DMS153 (cell line): ENCODE measurements around the gene PRKCQ.
A peak's percentile ranks its signal among the peaks of the same experiment; 100 is the strongest.

Source experiments
- DNase-seq: peaks from one replicate; lab custom pipeline; 2025; lab: John Stamatoyannopoulos, UW

Gene PRKCQ

DNA sequence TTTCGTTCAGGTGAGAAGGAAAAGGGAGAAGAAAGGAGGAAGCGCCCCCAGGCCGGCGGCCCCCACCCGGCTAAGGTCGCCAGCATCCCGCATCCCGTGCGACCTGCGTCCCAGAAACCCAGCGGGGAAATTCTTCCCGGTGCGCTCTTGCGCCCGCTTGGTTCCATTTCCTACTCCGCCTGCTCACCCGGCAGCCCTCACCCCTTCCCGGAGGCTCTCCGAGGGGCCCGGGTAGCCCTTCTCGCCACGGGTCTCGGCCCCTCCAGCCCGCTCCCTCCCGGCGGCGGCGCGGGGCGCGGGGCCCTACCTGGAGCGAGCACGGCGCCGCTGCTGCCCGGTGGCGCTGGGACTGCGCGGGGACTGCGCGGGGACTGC is at the start of gene PRKCQ:
TSS of gene PRKCQ (minus strand) at position 373 of the 375 bp plus-strand sequence. CDS start 65,141 bp downstream, outside the sequence.
- no peak for DNase-seq

DNA sequence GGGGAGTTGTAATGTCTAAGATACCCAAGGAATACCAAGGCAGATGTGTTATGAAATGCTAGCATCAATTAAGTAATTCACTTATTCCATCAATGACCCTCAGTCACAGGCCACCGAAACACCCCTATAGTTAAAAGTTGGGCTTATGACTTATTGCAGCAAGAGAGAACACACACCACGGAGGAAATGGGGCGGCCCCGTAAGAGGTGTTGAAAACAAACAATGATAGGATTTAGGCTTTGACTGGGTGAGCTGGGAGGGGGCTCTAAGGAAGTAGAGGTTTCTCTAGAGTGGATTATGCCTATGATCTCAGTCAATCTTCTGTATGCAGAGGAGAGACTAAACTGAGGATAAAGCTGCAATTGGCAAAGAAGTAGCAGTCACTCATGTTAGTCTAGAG is 45.4 kb upstream of the PRKCQ start:
- DNase-seq, result no peak

DNA sequence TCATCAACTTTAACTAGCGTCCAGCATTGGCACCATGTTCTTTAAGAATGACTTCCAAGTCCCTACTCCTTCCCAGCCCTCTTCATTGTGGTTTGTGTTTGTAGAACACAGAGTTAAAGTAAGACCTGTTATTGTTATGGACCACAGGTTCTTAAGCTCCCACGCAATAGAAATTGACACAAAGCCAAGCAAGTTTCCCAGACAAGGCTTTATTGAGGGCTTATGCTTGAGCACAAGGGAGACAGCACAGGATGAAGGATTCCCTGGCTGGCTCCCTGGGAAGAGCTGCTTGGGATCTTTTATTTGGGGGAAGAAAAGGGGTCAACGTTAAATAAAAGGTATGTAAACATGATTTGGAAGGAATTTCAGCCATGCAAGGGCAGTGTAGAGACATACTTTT is 44.3 kb upstream of the PRKCQ start:
- no peak for DNase-seq

DNA sequence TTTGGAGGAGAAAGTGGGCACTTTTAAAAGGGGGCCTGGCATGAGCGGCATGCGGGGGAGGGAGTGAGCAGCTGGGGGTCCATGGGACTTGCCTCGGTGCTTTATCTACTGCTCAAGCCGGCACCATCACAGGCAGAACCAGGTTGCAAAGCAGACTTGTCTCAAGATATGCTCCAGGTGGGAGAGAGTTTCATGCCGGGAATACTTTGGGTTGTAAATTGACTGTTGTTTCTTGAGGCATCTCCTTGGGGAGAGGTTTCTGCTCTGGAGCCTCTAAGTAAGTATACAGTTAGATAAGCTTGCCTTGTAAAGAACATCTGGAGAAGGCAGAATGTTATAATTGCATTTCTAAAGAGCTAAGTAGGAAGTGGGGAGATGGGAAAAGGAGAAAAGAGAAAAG is 42.8 kb upstream of the PRKCQ start:
- DNase-seq, result no peak

DNA sequence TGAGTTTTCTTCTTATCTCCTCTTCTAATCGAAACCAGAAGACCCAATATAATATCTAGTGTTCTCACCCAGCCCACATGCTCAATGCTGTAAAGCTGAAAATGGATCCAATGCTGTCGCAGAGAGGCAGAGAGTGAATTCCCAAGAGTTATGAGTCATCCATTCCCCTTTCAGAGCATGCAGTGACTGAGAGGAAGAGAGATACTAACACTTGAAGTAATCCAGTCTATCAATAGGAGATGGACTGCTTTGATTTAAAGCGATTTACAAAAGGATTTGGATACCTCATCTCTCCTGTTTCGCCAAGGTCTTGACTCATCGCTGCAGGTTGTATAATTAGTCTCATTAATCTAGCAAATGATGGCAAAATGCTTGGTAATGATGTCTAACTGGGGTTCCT is 41.5 kb upstream of the PRKCQ start:
- DNase-seq, result peak; percentile 6

DNA sequence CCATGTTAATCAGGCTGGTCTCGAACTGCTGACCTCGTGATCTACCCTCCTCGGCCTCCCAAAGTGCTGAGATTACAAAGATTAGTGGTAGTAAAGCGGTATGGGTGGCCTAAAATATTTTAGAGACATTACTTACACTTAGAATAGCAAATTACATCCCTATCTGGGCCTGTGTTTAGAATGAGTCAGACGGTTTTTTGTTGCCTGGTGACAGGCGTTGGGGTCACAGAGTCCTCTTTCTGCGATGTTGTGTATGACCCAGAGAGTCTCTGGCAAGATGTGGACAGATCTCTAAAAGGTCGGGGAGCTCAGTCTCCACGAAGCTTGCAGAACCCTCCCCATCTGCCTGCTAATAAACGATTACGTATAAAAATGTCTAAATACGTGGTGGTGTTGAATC is 39.6 kb upstream of the PRKCQ start:
- DNase-seq, result no peak

DNA sequence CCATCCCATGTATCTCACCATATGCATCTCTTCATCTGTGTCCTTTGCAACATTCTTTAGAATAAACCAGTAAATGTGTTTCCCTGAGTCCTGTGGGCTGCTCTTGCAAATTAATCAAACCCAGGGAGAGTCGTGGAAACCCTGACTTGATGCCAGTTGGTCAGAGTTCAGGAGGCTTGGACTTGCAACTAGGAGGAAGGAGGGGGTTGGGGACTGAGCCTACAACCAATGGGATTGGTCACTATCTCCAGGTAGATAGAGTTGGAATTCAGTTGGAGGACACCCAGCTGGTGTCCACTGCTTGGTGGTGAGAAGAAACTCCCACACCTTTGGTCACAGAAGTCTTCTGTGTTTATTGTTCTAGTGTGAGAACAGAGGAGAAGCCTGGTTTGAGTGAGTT is 38.3 kb upstream of the PRKCQ start:
- DNase-seq, result no peak

DNA sequence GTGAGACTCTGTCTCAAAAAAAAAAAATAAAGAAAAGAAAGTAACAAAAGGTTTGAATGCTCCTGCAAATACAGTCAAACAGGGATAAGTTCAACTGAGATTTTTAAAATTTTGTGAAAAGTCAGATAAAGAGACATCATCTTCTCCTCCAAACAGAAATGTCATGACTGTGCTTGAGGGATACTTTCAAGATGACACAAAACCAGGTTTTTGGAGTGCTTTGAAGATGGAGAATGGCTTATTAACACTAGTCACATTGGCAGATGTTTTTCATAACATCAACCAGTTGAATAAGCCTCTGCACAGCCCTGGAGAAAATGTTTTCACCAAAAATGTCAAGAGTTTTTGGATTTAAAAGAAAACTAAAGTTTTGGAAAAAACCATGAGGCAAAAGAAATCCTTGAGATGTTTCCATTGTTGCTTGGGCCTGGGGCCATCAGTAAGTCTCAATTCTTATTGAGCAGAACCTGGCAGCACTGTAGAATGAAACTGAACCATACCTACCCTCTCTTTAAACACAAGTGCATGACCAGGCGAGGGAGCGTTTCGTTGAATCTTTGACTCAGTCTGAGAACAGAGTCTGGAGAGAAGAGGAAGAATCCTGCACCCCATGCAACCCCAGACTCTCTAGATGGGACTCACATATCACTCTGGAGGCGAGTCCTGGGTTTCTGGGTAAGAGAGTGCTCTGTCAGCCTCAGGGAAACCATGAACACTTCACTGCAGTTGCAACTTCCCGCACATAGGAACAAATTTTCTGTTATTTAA is 37.4 kb upstream of the PRKCQ start:
- DNase-seq, result no peak

DNA sequence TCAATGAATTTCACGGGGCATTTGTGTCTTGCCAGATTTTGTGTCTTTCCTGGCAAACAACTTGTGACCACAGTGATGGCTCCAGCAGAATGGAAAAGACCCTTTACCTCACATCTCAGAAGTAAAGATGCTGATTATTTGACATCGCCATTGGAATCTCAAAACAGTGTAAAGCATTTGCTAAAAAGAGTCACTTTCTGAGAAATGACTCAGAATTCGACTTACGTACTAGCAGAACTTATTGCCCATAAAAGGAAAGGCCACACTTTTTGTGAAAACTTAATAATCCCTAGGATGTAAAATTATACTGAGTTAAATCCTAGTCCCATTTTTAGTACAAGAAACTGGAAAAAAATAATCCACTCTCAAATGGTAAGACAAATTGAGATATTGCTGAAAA is 35.9 kb upstream of the PRKCQ start:
- no peak for DNase-seq

DNA sequence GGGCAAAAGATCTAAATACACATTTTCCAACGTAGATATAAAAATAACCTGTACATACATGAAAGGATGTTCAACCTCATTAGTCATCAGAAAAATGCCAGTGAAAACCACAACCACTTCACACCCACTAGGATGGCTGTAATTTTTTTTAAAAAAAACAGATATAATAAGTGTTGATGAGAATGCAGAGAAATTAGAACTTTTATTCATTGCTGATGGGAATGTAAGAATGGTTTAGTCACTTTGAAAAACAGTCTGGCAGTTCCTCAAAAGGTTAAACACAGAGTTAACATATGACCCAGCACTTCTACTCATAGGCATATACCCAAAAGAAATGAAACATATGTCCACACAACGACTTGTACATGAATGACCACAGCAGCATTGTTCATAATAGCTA is 32.3 kb upstream of the PRKCQ start:
- DNase-seq, result no peak

DNA sequence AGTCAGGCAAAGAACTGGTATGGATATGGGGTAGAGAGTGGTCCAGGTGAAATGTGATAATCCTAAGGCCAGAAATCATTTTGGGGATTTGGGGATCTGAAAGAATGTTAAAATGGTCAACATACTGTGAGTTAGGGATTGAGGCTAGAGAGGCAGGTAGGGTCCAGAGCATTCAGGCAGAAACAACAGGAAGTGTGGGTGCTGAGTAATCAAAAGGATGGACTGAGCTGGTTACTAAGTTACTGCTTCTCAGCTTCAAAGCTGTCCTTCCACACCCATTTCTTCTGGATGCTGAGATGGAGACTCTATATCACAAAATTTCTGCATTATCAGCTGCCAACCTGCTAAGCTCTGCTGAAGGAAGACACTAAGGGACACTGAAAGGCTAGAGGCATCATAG is 30.6 kb upstream of the PRKCQ start:
- DNase-seq, result no peak

DNA sequence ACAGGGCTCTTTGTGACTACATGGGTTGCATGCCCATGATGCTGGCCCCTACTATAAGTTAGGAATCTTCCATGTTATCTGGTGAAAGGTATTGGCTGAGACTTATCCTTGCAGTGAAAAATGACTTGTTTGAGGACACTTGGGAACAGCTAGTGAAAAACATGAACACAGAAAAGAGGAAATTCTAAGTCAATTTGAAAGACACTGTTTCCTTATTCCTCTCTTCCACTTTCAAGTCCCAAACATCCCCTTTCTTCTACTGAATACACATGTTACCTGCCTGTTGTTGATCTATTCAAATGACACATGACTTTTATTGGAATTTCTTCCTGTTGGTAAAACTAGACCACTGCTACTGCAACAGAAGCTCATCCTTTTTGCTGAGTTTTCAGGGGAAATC is 29.5 kb upstream of the PRKCQ start:
- no peak for DNase-seq

DNA sequence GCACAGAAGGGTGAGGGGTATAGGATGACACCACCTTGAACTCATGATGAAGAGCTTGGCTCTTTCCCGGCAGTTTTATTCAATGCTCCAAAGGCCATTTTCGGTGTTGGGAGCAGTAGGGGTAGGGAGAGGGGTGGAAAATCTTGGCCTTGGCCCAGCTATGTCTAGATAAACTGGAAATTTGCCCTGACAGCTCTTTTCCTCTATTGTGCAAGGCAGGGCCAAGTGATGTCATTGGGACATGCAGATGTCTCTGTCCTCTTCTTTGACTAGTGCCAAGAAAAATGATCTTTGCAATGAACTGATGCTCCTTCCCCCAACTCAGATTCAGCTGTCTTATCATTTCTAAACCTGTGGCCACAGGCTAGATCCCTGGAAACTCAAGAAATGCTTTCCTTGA is 27.7 kb upstream of the PRKCQ start:
- no peak for DNase-seq

DNA sequence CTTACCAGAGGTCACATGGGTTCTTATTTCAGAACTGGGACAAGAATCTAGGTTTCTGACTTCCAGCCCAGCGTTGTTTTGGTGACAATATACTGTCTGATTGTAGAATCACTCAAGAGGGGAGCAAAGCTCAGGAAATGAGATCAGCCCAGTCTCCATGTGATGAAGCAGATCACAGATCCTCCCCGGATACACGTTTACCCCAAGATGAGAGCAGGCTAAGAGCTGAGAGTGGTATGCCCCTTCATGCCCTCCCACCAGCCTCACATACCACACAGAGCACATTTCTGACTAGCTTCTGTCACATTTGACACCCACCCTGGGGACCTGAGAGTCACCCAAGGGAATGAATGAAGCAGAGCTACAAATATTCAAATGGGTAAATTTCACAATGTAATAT is 27.1 kb upstream of the PRKCQ start:
- DNase-seq, result no peak

DNA sequence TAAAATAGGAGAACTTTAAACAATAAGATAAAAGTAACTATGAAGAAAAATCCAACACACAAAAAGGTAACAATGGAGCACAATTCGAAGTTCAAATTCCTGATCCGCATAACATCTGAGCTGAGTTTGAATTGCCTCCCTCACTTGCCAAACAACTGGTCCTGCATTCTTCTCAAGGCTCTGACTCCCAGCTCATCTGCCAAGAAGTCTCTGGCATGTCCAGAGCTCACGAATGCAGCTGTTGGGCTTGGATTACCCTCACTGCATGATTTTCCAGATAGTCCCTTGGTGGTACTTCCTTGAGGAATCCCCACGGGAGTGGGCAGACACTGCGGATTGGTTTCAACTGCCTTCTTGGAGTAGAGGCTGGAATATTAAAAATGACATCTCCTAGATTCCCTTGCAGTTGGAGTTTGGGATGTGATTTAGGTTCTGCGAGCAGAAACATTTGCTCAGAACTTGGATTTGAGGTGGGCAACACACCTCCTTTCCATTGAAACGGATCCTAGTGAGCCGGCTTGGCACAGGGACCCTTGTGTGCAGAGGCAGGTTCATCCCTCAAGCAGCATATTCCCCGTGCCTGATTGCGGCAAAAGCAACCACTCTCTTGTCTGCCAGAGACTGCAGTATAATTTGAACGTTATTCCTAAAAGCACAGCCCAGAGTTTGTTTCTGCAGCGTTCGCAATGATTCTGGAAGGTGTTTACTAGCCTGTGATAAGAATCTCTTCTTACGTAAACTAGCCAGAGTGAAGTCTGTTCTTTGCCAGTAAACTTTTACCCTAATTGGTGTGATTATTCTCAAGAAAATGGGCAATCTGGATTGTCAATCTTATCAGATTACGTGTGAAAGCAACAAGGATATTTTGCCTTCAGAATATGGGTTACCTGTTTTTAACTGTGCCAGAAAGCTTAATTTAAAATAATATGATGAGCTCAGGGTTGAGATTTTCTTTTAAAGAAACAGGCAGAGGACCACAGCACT is 23.4 kb upstream of the PRKCQ start:
- DNase-seq, result no peak

DNA sequence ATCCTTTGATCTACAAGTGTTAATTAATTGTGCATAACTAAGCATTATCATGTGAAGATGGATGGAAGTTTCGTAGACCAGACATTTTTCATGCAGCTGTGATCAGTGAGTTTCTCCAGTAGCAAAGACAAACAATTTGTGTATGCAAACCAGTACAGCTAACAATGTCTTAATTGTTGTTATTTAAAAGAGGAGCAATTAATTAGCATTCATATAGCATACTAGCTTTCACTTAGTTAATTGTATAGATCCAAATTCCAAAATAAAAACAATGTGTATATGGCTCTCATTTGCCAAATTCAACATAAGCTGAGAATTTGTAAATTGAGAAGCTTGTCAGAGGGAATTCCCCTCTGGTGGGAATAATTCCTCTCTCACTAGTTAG is 22.6 kb upstream of the PRKCQ start:
- no peak for DNase-seq

DNA sequence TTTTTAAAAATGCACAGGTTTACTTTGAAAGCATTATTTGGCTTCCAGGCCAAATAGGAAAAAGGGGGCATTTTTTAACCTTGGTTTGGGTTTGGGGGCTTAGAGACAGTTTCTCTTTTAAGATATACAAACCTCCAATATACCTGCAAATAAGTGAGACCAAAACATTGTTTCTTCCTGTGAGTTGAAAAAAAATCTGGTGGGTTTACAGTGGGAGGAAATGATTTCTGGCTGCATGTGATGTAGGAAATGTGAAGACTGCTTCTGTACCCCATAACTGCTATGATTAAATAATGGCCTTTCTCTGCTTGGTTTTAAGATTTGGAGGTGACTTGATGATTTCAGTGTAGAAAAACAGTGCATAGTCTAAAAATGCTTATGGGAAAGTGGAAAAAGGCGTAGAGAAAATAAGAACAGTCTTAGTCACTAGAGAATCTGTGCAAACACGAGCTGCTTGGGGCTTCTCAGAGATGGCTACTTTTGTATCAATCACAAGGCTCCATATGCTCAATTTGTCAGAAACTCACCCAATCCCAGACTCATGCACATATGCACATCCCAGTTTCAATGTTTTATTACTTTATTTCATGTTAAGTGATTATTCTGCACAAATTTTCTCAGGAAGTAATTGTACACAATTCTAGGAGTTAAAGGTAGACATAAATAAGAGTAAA is 22.1 kb upstream of the PRKCQ start:
- no peak for DNase-seq

DNA sequence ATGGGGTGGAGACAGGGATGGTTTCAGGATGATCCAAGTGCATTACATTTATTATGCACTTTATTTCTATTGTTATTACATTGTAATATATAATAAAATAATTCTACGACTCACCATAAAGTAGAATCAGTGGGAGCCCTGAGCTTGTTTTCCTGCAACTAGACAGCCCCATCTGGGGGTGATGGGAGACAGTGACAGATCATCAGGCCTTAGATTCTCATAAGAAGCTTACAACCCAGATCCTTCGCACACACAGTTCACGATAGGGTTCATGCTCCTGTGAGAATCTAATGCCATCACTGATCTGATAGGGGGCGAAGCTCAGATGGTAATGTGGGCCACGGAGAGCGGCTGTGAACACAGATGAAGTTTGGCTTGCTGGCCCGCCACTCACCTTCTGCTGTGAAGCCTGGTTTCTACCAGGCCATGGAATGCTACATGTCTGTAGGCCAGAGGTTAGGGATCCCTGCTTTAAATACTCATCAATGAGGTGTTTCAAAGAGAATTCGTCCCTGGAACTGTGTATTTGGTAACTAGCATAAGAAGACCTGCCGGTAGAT is 21.2 kb upstream of the PRKCQ start:
- DNase-seq, result no peak

DNA sequence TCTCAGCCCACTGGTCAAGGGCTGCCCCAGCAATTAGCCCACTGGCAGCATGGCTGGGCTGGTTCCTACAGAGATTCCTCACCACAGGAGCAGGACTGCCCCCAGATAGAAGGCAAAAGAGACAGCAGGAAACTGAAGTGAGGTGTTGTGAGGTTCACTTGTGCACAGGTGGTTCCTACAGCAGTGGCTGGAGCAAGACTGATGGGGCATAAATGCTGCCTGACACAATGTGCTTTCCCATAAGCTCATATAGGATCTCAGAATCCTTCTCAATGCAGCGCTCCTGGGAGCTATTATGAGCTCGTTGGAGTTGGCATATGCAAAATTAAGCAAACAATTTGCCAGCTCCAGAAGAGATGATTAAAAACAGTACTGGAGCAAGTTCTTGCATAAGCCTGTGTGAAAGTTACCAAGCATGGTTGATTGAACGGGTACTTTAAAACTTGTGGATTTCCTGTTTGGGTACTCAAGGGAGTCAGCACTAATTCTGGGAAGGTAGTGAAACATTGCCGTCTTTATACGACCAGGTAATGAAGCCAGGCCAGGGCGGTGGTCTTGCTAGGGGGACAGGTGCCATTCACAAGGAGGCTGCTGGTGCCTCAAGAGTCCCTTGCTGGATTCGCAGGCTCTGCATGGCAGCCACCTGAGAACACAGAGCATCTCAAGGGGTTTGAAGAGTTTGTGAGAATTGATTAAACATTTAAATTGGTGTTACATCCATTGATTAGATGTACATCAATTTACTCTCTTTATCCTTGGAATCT is 20.3 kb upstream of the PRKCQ start:
- DNase-seq, result no peak

DNA sequence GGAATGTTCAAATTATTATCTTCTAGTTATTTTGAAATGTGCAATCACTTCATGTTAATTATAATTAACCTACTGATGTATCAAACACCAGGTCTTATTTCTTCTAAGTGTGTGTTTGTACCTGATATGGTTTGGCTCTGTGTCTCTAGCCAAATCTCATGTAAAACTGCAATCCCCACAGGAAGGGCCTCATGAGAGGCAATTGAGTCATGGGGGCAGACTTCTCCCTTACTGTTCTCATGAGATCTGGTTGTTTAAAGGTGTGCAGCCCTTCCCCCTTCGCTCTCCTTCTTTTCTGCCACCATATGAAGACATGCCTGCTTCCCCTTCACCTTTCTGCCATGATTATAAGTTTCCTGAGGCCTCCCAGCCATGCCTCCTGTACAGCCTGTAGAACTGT is 18.6 kb upstream of the PRKCQ start:
- no peak for DNase-seq

DNA sequence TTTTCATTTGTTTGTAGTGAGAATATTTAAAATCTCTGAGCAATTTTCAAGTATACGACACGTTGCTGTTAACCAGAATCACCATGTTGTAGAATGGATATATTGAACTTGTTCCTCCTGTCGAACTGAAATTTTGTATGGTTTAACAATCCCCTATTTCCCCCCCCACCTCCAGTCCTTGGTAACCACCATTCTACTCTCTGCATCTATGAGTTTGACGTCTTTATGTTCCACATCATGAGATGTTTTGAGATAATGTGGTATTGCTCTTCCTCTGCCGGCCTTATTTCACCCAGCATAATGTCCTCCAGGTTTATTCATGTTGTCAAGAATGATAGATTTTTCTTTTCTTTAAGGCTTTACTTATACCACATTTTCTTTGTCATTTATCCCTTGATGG is 17.4 kb upstream of the PRKCQ start:
- no peak for DNase-seq

DNA sequence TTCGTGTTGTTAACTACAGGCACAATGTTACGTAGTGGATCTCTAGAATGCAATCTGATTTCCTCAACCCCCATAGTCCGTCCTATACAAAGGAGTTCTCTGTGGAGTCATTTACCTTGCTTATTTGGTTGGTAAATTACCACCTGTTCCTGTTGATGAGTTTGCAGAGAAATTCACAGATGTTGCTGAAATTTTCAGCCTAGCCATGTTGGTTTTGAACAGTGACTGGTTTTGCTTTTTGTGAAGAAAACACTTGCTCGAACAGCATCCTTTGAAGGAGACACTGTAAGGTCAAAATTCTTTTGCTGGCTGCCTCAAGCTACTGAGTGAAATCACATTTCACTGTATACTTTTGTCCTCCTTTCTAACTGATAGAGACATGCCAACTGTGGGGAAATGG is 15.4 kb upstream of the PRKCQ start:
- DNase-seq, result no peak
